BLaER1 treated with 17β-estradiol and CSF1 and Interleukin-3, amounts not matched to agents 10 nM and 100 nM (cell line): Measurements from ENCODE around the gene TRIM47.

Source experiments
- H3K27ac ChIP-seq, 11 experiments: shearing (Covaris generic); formaldehyde crosslinking; 2 replicates each; pipeline ENCODE4 v1.8.1; 2022
- H3K27me3 ChIP-seq, 11 experiments: shearing (Covaris generic); formaldehyde crosslinking; 2 replicates each; pipeline ENCODE4 v1.8.1; 2022
- H3K36me3 ChIP-seq, 11 experiments: shearing (Covaris generic); formaldehyde crosslinking; 2 replicates each; pipeline ENCODE4 v1.8.1; 2022
- H3K4me1 ChIP-seq, 10 experiments: shearing (Covaris generic); formaldehyde crosslinking; 2 replicates each; pipeline ENCODE4 v1.8.1; 2022
- H3K4me2 ChIP-seq, 11 experiments: shearing (Covaris generic); formaldehyde crosslinking; 2 replicates each; pipeline ENCODE4 v1.8.1; 2022
- H3K4me3 ChIP-seq, 10 experiments: shearing (Covaris generic); formaldehyde crosslinking; 2 replicates each; pipeline ENCODE4 v1.8.1; 2022
- H3K9ac ChIP-seq, 11 experiments: shearing (Covaris generic); formaldehyde crosslinking; 2 replicates each; pipeline ENCODE4 v1.8.1; 2022
- H3K9me3 ChIP-seq, 11 experiments: shearing (Covaris generic); formaldehyde crosslinking; replicated peaks in 1 of 11; 2 replicates each; pipeline ENCODE4 v1.8.1; 2022
- H4K20me1 ChIP-seq, 11 experiments: shearing (Covaris generic); formaldehyde crosslinking; 2 replicates each; pipeline ENCODE4 v1.8.1; 2022
- Cebpa-rat ChIP-seq, 11 experiments: shearing (Covaris generic); IDR thresholded peaks; 2 replicates each; pipeline ENCODE4 v1.8.1; 2022

Gene TRIM47

DNA sequence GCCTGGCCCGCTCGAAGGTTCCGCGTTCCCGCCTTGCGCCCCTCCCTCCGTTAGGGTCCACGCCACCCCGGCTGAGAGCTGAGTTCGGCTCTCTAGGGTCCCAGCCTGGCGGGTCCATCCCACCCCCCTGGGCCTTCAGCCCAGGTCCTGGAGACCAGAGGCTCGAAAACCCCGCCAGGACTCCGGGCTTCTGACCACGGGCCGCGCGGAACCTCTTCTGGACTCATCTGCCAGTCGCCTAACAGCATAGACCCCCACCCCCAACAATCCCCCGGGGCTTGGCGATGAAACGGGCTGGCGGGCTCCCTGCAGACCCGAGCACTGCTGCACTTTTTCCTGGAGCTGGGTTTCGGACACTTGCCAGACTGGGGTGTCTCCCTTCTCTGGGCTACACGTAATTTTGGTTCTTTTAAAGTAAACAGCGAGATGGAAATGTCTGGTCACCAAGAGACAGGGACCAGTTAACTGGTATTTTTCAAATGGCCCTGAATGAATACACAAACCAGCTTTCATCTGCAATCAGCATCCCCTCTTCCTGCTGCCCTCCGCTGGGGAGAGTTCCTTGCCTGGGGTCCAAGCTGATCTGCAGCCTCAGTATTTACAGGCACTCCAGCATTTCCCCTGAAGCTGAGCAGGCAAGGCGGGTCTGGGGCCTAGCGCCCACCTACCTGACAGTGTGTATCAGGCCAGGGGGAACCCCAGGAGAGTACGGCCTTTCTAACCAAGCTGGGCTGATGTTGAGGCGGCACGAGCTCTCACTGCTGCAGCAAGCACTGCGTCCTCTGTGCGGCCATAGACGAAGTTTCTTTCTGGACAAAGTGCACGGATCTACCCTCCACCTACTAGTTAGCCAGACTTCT, 19.0 kb upstream of the TRIM47 start:
- H3K9ac ChIP-seq = peak overlapping the region; percentile 83 to 99 (median 94)
- H3K27me3 ChIP-seq = no peaks in the 10 kb centered on the region
- H4K20me1 ChIP-seq = peaks cover 7 to 30% (median 27%) of the 10 kb centered on the region in 11 experiments; a peak in 19 of 22 replicates
- no peak for TF ChIP-seq Cebpa-rat (IDR thresholded peaks at IDR 0.05)
- peaks cover 37 to 59% (median 49%) of the 10 kb centered on the region in 10 experiments for H3K4me1 ChIP-seq
- H3K4me2 ChIP-seq = peak overlapping the region; percentile 84 to 100 (median 93)
- peak overlapping the region; percentile 65 to 96 (median 94); a peak in 21 of 22 replicates for H3K27ac ChIP-seq
- H3K9me3 ChIP-seq = no peaks in the 10 kb centered on the region
- H3K36me3 ChIP-seq = peaks cover 44 to 64% (median 54%) of the 10 kb centered on the region in 11 experiments
- peak overlapping the region; percentile 76 to 93 (median 84) for H3K4me3 ChIP-seq

DNA sequence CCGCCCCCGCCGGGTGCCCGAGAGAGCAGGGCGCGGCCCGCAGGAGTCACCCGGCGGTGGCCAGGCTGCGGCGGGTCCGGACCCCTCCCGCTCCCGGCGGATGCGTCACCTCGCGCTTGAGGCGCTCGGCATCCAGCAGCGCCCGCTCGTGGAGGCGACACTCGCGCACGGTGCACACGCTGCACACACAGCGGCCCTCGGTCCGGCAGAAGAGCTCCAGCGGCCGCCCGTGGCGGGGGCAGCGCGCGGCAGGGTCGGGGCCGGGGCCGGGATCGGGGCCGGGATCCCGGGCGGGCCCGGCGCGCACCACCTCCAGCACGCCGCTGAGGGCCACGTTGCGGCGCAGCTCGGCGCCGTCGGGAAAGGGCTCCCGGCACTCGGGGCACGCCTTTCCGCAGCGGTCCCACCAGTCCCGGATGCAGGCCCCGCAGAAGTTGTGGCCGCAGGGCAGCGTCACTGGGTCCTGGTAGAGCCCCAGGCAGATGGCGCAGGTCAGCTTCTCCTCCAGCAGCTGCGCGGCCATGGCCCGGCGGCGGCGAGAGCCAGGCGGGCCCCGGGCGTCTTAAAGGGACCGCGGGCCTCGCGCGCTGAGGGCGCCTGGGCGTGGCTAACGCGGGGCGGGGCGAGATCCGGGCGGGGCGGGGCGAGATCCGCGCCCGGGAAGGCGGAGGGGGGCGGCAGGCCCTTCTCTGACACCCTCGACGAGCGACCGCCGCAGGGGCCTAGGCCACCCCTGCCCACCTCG, 18.2 kb upstream of the TRIM47 start, which contains the start of gene TRIM65:
TRIM65 (minus strand) TSS at position 537 of the 745 bp plus-strand sequence; CDS start at position 523, 14 bp downstream.
- Histone ChIP-seq H3K4me3 (peak within 1 kb of the TSS; percentile 76 to 93 (median 84)), H3K27ac (peak within 1 kb of the TSS; percentile 65 to 96 (median 94); a peak in 21 of 22 replicates), H3K9me3 (no peaks in the 10 kb centered on the region), H3K27me3 (no peaks in the 10 kb centered on the region), H4K20me1 (peaks cover 7 to 38% (median 34%) of the 10 kb centered on the region in 11 experiments; a peak in 19 of 22 replicates), H3K4me1 (peaks cover 37 to 58% (median 52%) of the 10 kb centered on the region in 10 experiments), H3K4me2 (peak within 1 kb of the TSS; percentile 84 to 100 (median 93)), H3K9ac (peak within 1 kb of the TSS; percentile 83 to 99 (median 94)), H3K36me3 (peaks cover 44 to 64% (median 54%) of the 10 kb centered on the region in 11 experiments)
- no peak for TF ChIP-seq Cebpa-rat (IDR thresholded peaks at IDR 0.05)

DNA sequence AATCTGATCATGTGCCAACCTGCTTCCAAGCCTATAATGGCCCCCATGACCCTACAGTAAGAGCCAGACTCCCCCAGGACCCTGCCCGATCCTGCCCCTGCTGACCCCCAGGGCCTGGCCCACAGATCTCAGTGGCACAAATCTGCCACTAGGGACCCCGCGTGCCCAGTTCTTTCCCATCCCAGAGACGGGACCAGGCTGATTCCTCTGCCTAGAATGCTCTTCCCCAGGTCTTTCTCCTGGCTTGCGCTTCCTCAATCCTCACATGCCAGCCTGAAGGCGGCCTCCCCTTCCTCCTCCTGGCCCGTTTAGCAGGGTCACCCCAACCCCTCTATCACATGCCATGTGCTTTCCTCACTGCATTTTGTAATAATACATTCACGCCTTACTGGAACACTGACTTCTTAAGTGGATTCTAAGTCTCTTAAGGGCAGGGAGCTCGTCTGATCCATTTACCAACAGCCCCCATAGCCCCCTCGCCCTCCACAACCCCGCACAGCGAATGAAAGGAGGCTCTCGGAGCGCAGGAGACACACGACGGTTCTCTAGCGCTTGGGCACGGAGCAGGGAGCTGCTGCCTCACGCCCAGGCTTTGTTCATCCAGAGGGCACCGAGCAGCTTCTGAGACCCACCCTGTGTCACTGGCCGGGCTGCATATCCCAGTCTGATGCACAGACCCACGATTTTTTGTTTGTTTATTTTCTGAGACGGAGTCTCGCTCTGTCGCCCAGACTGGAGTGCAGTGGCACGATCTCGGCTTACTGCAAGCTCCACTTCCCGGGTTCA, 17.2 kb upstream of the TRIM47 start:
- H3K27ac ChIP-seq = peak overlapping the region; percentile 65 to 96 (median 94); a peak in 21 of 22 replicates
- peak overlapping the region; percentile 83 to 99 (median 94) for H3K9ac ChIP-seq
- H3K9me3 ChIP-seq = no peaks in the 10 kb centered on the region
- peaks cover 7 to 48% (median 35%) of the 10 kb centered on the region in 11 experiments; a peak in 19 of 22 replicates for H4K20me1 ChIP-seq
- peak overlapping the region; percentile 84 to 100 (median 93) for H3K4me2 ChIP-seq
- peaks cover 44 to 64% (median 54%) of the 10 kb centered on the region in 11 experiments for H3K36me3 ChIP-seq
- no peak for TF ChIP-seq Cebpa-rat (IDR thresholded peaks at IDR 0.05)
- H3K4me3 ChIP-seq = peak overlapping the region; percentile 76 to 93 (median 84)
- H3K27me3 ChIP-seq = no peaks in the 10 kb centered on the region
- H3K4me1 ChIP-seq = peaks cover 36 to 58% (median 50%) of the 10 kb centered on the region in 10 experiments

GRCh38 chr17:75894049-75894733, 15.8 kb upstream of the TRIM47 start:
- H3K4me3 ChIP-seq = no peak overlapping the region
- no peaks in the 10 kb centered on the region for H3K27me3 ChIP-seq
- peaks cover 44 to 61% (median 53%) of the 10 kb centered on the region in 11 experiments for H3K36me3 ChIP-seq
- peak overlapping the region in 10 of 11 experiments; percentile 26 to 99 (median 94); a peak in 15 of 22 replicates for H3K9ac ChIP-seq
- peak overlapping the region in 5 of 11 experiments; percentile 6 to 96 (median 32); a peak in 9 of 22 replicates for H3K27ac ChIP-seq
- TF ChIP-seq Cebpa-rat (IDR thresholded peaks at IDR 0.05) = no peak
- peak overlapping the region; percentile 84 to 100 (median 93) for H3K4me2 ChIP-seq
- H3K4me1 ChIP-seq = peaks cover 36 to 58% (median 50%) of the 10 kb centered on the region in 10 experiments
- no peaks in the 10 kb centered on the region for H3K9me3 ChIP-seq
- peaks cover 7 to 52% (median 36%) of the 10 kb centered on the region in 11 experiments; a peak in 19 of 22 replicates for H4K20me1 ChIP-seq

DNA sequence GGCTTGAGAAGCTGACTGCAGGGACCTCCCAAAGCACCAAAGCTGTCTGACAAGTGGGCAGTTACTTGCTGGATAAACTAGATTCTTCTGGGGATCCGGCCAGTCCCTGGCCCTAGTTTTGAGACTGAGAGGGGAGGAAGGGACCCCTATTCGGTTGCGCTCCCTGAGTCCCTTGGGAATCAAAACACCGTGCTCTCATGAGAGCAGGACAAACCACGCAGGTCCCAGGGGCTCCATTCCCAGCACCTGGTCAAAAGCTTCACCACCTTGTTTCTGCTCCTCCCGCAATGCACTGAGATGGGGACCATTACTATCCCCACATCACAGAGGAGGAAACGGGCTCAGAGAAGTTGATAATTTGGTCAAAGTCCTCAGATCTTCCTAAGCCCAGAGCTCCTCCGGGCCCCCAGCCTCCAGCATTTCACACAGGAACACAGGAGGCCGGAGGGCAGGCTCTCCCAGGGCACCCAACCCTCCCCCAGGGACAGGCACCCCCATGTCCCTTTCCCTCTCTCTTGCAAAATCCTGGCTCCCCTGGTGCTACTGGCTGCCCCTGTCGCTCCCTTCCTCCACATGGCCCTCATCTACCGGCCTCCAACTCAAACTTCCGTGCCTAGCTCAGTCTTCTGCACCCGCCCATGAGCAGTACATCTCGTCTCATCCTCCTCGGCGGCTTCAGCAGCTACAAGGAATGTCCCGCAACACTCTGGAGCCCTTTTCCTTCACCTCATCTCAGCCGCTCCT, 15.1 kb upstream of the TRIM47 start:
- Histone ChIP-seq H3K4me3 (no peak overlapping the region), H3K9me3 (no peaks in the 10 kb centered on the region), H3K4me2 (peak overlapping the region; percentile 84 to 100 (median 93)), H3K9ac (peak overlapping the region; percentile 8 to 99 (median 93); a peak in 18 of 22 replicates), H4K20me1 (peaks cover 7 to 52% (median 36%) of the 10 kb centered on the region in 11 experiments; a peak in 19 of 22 replicates), H3K36me3 (peaks cover 40 to 57% (median 46%) of the 10 kb centered on the region in 11 experiments), H3K27ac (peak overlapping the region in 5 of 11 experiments; percentile 6 to 96 (median 32); a peak in 11 of 22 replicates), H3K4me1 (peaks cover 36 to 58% (median 50%) of the 10 kb centered on the region in 10 experiments), H3K27me3 (no peaks in the 10 kb centered on the region)
- TF ChIP-seq Cebpa-rat (IDR thresholded peaks at IDR 0.05) = no peak

- Histone ChIP-seq H3K4me3 (no peak overlapping the region), H3K4me2 (peak overlapping the region in 8 of 11 experiments; percentile 84 to 97 (median 93); a peak in 15 of 22 replicates), H3K27me3 (no peaks in the 10 kb centered on the region), H3K9me3 (no peaks in the 10 kb centered on the region), H3K4me1 (peaks cover 34 to 52% (median 44%) of the 10 kb centered on the region in 10 experiments), H3K36me3 (peaks cover 36 to 53% (median 41%) of the 10 kb centered on the region in 11 experiments), H3K27ac (peak overlapping the region in 4 of 11 experiments; percentile 4 to 96 (median 29); a peak in 5 of 22 replicates), H4K20me1 (peaks cover 7 to 52% (median 36%) of the 10 kb centered on the region in 11 experiments; a peak in 19 of 22 replicates), H3K9ac (peak overlapping the region in 9 of 11 experiments; percentile 8 to 99 (median 93); a peak in 12 of 22 replicates)
- no peak for TF ChIP-seq Cebpa-rat (IDR thresholded peaks at IDR 0.05)
Measured at GRCh38 chr17:75892556-75893224, 14.3 kb upstream of the TRIM47 start.
